WTC11 (cell line): ENCODE results near the gene AGBL1. TPM values are rescaled to one million over a fixed set of nuclear protein-coding genes. Genes with fewer than 3 reads are reported as not detected.

Experiments
- ATAC-seq: fragments of 200-7000 bp; cut with Tn5 transposase; 2 replicates; pipeline ENCODE4 v1.10.0; 2021; ENCODE audit warnings: mild to moderate bottlenecking, moderate library complexity
- CTCF ChIA-PET: fragments of 300-600 bp; sonication (Branson Sonifier 250); formaldehyde crosslinking; loops from one replicate; lab custom pipeline; 2021; ENCODE audit warnings: antibody characterized with exemption; lab: Charles Lee
- POLR2A ChIA-PET: fragments of 350-600 bp; sonication (Branson Sonifier 250); formaldehyde crosslinking; loops from one replicate; lab custom pipeline; 2021; ENCODE audit warnings: antibody characterized with exemption; lab: Charles Lee
- DNase-seq: peaks from one replicate; pipeline ENCODE4 v3.0.0; 2021; ENCODE audit warnings: low spot score
- H3K27ac Mint-ChIP-seq: 2 replicates; pipeline ENCODE4 v1.8.0; 2021; ENCODE audit warnings: mixed read lengths
- H3K27me3 Mint-ChIP-seq: 2 replicates; pipeline ENCODE4 v1.8.0; 2021; ENCODE audit warnings: low read depth, mild to moderate bottlenecking, moderate library complexity, mixed read lengths
- H3K36me3 Mint-ChIP-seq: 2 replicates; pipeline ENCODE4 v1.8.0; 2021; ENCODE audit warnings: mixed read lengths
- H3K4me1 Mint-ChIP-seq: 2 replicates; pipeline ENCODE4 v1.8.0; 2022; ENCODE audit warnings: mixed read lengths
- H3K4me3 Mint-ChIP-seq: 2 replicates; pipeline ENCODE4 v1.8.0; 2021; ENCODE audit warnings: mild to moderate bottlenecking, moderate library complexity, mixed read lengths
- H3K9me3 Mint-ChIP-seq: 2 replicates; pipeline ENCODE4 v1.8.0; 2021; ENCODE audit warnings: mixed read lengths
- ATF1 ChIP-seq: sonication (generic); formaldehyde crosslinking; IDR thresholded peaks from 2 replicates; pipeline ENCODE4 v1.8.1; 2023; ENCODE audit warnings: mild to moderate bottlenecking, moderate library complexity, missing genetic modification reagents
- CBFB ChIP-seq: sonication (generic); formaldehyde crosslinking; IDR thresholded peaks from 2 replicates; pipeline ENCODE4 v1.8.1; 2022; ENCODE audit warnings: mild to moderate bottlenecking, low read depth, missing genetic modification reagents
- JUN ChIP-seq: sonication (generic); formaldehyde crosslinking; IDR thresholded peaks from 2 replicates; pipeline ENCODE4 v1.8.0; 2023; ENCODE audit warnings: mild to moderate bottlenecking, missing genetic modification reagents
- MXD4 ChIP-seq: fragments of 250-450 bp; sonication (Bioruptor Pico); IDR thresholded peaks from 2 replicates; pipeline ENCODE4 v1.8.0; 2021; ENCODE audit warnings: mild to moderate bottlenecking, moderate library complexity, borderline replicate concordance
- NFATC4 ChIP-seq: fragments of 250-450 bp; sonication (Bioruptor Pico); IDR thresholded peaks from 2 replicates; pipeline ENCODE4 v1.9.0; 2021; ENCODE audit warnings: mild to moderate bottlenecking
- NR1H2 ChIP-seq: sonication (generic); formaldehyde crosslinking; IDR thresholded peaks from 2 replicates; pipeline ENCODE4 v1.9.0; 2021; ENCODE audit warnings: mild to moderate bottlenecking, moderate library complexity, missing genetic modification reagents
- RELA ChIP-seq: sonication (generic); formaldehyde crosslinking; IDR thresholded peaks from 2 replicates; pipeline ENCODE4 v1.8.1; 2022; ENCODE audit warnings: missing genetic modification reagents, mild to moderate bottlenecking, borderline replicate concordance
- SMAD3 ChIP-seq: sonication (generic); formaldehyde crosslinking; IDR thresholded peaks from 2 replicates; pipeline ENCODE4 v1.8.0; 2022; ENCODE audit warnings: missing genetic modification reagents, mild to moderate bottlenecking, borderline replicate concordance
- SMAD4 ChIP-seq: sonication (generic); formaldehyde crosslinking; IDR thresholded peaks from 2 replicates; pipeline ENCODE4 v1.8.0; 2022; ENCODE audit warnings: mild to moderate bottlenecking, missing genetic modification reagents
- TP53 ChIP-seq: sonication (generic); formaldehyde crosslinking; IDR thresholded peaks from 2 replicates; pipeline ENCODE4 v1.8.1; 2023; ENCODE audit warnings: mild to moderate bottlenecking, missing genetic modification reagents
- total RNA-seq: library from RNA; stranded (reverse); gene quantifications from 3 replicates; pipeline ENCODE4 v1.2.3, GENCODE V29; 2021
- TF ChIP-seq, protein P1 (sequence below): sonication (generic); formaldehyde crosslinking; IDR thresholded peaks from 2 replicates; pipeline ENCODE4 v1.8.0; 2022; ENCODE audit warnings: missing genetic modification reagents
- TF ChIP-seq, protein P2 (sequence below): sonication (generic); formaldehyde crosslinking; IDR thresholded peaks from 2 replicates; pipeline ENCODE4 v1.8.1; 2022; ENCODE audit warnings: low read depth, missing genetic modification reagents, borderline replicate concordance
- TF ChIP-seq, protein P3 (sequence below): sonication (generic); formaldehyde crosslinking; IDR thresholded peaks from 2 replicates; pipeline ENCODE4 v1.8.1; 2023; ENCODE audit warnings: mild to moderate bottlenecking, missing genetic modification reagents, moderate library complexity
- TF ChIP-seq, protein P4 (sequence below): sonication (generic); formaldehyde crosslinking; IDR thresholded peaks from 2 replicates; pipeline ENCODE4 v1.8.1; 2022; ENCODE audit warnings: mild to moderate bottlenecking, missing genetic modification reagents, moderate library complexity, borderline replicate concordance
- TF ChIP-seq, protein P5 (sequence below): sonication (generic); formaldehyde crosslinking; IDR thresholded peaks from 2 replicates; pipeline ENCODE4 v1.8.0; 2022; ENCODE audit warnings: mild to moderate bottlenecking, missing genetic modification reagents
- TF ChIP-seq, protein P6 (sequence below): sonication (generic); formaldehyde crosslinking; IDR thresholded peaks from 2 replicates; pipeline ENCODE4 v1.8.1; 2022; ENCODE audit warnings: missing genetic modification reagents, borderline replicate concordance
- TF ChIP-seq, protein P7 (sequence below): sonication (generic); formaldehyde crosslinking; IDR thresholded peaks from 2 replicates; pipeline ENCODE4 v1.8.0; 2023; ENCODE audit warnings: missing genetic modification reagents
- TF ChIP-seq, protein P8 (sequence below): fragments of 250-450 bp; sonication (Bioruptor Pico); IDR thresholded peaks from 2 replicates; pipeline ENCODE4 v1.8.0; 2021; ENCODE audit warnings: mild to moderate bottlenecking

The AGBL1 gene
- total RNA-seq, 1 experiment from 2014 or later, result not detected

DNA sequence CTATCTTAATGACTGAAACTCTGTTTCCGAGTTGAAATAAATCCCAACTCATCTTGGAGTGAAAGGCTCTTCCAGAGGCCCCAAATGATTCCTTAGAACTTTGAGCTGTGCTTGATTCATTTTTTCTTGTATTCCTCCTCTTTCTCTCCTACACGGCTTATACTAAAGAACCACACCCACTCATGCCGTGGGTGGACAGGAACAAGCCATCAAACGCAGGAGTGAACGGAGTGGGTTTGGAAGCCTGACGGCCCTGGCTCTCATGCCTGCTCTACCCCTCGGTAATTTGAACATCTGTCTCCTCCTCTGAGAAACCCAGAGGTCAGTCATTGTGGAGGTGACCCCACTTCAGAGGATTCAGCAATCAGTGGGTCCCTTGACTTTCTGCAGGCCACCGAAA lies 236.5 kb downstream of the AGBL1 start:
- CTCF ChIA-PET, result no interaction called here
- no peaks in the 10 kb centered on the region for H3K36me3 Mint-ChIP-seq
- H3K4me3 Mint-ChIP-seq, result no peak overlapping the region
- H3K27me3 Mint-ChIP-seq, result no peaks in the 10 kb centered on the region
- DNase-seq (no peak), ATAC-seq (no peak)
- POLR2A ChIA-PET, result no interaction called here
- TF ChIP-seq SMAD3 (CRISPR knock-in tag), result no peak
- TF ChIP-seq, protein P1, sequence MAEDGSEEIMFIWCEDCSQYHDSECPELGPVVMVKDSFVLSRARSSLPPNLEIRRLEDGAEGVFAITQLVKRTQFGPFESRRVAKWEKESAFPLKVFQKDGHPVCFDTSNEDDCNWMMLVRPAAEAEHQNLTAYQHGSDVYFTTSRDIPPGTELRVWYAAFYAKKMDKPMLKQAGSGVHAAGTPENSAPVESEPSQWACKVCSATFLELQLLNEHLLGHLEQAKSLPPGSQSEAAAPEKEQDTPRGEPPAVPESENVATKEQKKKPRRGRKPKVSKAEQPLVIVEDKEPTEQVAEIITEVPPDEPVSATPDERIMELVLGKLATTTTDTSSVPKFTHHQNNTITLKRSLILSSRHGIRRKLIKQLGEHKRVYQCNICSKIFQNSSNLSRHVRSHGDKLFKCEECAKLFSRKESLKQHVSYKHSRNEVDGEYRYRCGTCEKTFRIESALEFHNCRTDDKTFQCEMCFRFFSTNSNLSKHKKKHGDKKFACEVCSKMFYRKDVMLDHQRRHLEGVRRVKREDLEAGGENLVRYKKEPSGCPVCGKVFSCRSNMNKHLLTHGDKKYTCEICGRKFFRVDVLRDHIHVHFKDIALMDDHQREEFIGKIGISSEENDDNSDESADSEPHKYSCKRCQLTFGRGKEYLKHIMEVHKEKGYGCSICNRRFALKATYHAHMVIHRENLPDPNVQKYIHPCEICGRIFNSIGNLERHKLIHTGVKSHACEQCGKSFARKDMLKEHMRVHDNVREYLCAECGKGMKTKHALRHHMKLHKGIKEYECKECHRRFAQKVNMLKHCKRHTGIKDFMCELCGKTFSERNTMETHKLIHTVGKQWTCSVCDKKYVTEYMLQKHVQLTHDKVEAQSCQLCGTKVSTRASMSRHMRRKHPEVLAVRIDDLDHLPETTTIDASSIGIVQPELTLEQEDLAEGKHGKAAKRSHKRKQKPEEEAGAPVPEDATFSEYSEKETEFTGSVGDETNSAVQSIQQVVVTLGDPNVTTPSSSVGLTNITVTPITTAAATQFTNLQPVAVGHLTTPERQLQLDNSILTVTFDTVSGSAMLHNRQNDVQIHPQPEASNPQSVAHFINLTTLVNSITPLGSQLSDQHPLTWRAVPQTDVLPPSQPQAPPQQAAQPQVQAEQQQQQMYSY, result no peak
- no peak overlapping the region for H3K27ac Mint-ChIP-seq
- H3K9me3 Mint-ChIP-seq, result peaks cover 13% of the 10 kb centered on the region
- H3K4me1 Mint-ChIP-seq, result peaks cover 27% of the 10 kb centered on the region

DNA sequence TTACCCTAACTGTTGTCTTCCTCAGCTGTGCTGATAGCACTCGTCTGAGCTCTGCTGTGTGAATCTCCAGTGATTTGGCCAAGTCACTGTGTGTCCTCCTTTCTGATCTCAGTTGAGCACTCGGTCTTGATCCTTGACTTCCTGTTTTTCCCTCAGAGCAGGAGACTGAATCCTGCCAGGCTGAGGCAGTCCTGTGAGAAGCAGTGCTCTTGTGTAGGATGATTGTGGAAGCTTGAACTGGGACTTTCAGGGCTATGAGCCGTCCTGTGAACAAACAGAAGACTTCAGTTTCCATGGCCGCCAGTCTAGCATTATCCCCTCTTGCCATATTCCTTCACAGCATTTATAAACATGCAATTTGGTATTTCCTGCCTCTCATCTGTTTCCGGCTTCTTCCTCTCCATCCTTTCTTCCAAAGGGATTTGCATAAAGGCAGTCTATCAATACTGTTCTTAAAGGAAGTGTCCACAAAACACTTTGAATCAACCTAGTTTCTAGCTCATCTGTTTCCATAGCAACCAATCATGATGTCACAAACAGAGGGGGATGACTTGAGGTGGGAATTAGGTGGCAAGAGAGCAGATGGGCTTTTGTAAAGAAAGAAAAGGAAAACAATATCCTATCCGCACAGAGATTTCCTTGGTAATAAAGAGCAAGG lies 237.2 kb downstream of the AGBL1 start:
- DNase-seq (no peak), ATAC-seq (no peak)
- TF ChIP-seq, protein P2, sequence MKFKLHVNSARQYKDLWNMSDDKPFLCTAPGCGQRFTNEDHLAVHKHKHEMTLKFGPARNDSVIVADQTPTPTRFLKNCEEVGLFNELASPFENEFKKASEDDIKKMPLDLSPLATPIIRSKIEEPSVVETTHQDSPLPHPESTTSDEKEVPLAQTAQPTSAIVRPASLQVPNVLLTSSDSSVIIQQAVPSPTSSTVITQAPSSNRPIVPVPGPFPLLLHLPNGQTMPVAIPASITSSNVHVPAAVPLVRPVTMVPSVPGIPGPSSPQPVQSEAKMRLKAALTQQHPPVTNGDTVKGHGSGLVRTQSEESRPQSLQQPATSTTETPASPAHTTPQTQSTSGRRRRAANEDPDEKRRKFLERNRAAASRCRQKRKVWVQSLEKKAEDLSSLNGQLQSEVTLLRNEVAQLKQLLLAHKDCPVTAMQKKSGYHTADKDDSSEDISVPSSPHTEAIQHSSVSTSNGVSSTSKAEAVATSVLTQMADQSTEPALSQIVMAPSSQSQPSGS (CRISPR knock-in tag), result no peak
- no peak for TF ChIP-seq CBFB
- TF ChIP-seq, protein P3, sequence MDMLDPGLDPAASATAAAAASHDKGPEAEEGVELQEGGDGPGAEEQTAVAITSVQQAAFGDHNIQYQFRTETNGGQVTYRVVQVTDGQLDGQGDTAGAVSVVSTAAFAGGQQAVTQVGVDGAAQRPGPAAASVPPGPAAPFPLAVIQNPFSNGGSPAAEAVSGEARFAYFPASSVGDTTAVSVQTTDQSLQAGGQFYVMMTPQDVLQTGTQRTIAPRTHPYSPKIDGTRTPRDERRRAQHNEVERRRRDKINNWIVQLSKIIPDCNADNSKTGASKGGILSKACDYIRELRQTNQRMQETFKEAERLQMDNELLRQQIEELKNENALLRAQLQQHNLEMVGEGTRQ (CRISPR knock-in tag), result no peak
- no peak for TF ChIP-seq TP53
- no peak for TF ChIP-seq RELA
- no peak for TF ChIP-seq SMAD4
- no peak for TF ChIP-seq NFATC4 (CRISPR knock-in tag)
- no peak for TF ChIP-seq NR1H2 (CRISPR knock-in tag)
- TF ChIP-seq, protein P4, sequence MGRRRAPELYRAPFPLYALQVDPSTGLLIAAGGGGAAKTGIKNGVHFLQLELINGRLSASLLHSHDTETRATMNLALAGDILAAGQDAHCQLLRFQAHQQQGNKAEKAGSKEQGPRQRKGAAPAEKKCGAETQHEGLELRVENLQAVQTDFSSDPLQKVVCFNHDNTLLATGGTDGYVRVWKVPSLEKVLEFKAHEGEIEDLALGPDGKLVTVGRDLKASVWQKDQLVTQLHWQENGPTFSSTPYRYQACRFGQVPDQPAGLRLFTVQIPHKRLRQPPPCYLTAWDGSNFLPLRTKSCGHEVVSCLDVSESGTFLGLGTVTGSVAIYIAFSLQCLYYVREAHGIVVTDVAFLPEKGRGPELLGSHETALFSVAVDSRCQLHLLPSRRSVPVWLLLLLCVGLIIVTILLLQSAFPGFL (CRISPR knock-in tag), result no peak
- no peak for TF ChIP-seq JUN (CRISPR knock-in tag)
- TF ChIP-seq, protein P5, sequence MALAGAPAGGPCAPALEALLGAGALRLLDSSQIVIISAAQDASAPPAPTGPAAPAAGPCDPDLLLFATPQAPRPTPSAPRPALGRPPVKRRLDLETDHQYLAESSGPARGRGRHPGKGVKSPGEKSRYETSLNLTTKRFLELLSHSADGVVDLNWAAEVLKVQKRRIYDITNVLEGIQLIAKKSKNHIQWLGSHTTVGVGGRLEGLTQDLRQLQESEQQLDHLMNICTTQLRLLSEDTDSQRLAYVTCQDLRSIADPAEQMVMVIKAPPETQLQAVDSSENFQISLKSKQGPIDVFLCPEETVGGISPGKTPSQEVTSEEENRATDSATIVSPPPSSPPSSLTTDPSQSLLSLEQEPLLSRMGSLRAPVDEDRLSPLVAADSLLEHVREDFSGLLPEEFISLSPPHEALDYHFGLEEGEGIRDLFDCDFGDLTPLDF, result no peak
- TF ChIP-seq, protein P6, sequence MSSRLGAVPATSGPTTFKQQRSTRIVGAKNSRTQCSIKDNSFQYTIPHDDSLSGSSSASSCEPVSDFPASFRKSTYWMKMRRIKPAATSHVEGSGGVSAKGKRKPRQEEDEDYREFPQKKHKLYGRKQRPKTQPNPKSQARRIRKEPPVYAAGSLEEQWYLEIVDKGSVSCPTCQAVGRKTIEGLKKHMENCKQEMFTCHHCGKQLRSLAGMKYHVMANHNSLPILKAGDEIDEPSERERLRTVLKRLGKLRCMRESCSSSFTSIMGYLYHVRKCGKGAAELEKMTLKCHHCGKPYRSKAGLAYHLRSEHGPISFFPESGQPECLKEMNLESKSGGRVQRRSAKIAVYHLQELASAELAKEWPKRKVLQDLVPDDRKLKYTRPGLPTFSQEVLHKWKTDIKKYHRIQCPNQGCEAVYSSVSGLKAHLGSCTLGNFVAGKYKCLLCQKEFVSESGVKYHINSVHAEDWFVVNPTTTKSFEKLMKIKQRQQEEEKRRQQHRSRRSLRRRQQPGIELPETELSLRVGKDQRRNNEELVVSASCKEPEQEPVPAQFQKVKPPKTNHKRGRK (CRISPR knock-in tag), result no peak
- TF ChIP-seq MXD4 (CRISPR knock-in tag), result no peak
- TF ChIP-seq, protein P7, sequence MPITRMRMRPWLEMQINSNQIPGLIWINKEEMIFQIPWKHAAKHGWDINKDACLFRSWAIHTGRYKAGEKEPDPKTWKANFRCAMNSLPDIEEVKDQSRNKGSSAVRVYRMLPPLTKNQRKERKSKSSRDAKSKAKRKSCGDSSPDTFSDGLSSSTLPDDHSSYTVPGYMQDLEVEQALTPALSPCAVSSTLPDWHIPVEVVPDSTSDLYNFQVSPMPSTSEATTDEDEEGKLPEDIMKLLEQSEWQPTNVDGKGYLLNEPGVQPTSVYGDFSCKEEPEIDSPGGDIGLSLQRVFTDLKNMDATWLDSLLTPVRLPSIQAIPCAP (CRISPR knock-in tag), result no peak
- no peak for TF ChIP-seq ATF1 (CRISPR knock-in tag)
- TF ChIP-seq, protein P8, sequence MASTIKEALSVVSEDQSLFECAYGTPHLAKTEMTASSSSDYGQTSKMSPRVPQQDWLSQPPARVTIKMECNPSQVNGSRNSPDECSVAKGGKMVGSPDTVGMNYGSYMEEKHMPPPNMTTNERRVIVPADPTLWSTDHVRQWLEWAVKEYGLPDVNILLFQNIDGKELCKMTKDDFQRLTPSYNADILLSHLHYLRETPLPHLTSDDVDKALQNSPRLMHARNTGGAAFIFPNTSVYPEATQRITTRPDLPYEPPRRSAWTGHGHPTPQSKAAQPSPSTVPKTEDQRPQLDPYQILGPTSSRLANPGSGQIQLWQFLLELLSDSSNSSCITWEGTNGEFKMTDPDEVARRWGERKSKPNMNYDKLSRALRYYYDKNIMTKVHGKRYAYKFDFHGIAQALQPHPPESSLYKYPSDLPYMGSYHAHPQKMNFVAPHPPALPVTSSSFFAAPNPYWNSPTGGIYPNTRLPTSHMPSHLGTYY (CRISPR knock-in tag), result no peak
- H3K27ac Mint-ChIP-seq, result peak overlapping the region; percentile 59
- no peak overlapping the region for H3K4me3 Mint-ChIP-seq
- CTCF ChIA-PET, result no interaction called here
- no peaks in the 10 kb centered on the region for H3K36me3 Mint-ChIP-seq
- POLR2A ChIA-PET, result no interaction called here
- H3K9me3 Mint-ChIP-seq, result peaks cover 13% of the 10 kb centered on the region
- no peaks in the 10 kb centered on the region for H3K27me3 Mint-ChIP-seq
- peaks cover 27% of the 10 kb centered on the region for H3K4me1 Mint-ChIP-seq
